SH-SY5Y (cell line): ENCODE data around the gene PCK1.

ENCODE experiments used
- GATA2 ChIP-seq: IDR thresholded peaks from 2 replicates; pipeline ENCODE4 v1.6.1; 2011; ENCODE audit warnings: mild to moderate bottlenecking, low read depth, low read length
- GATA3 ChIP-seq: IDR thresholded peaks from 2 replicates; pipeline ENCODE4 v1.6.1; 2011; ENCODE audit warnings: low read depth, mild to moderate bottlenecking, low read length, moderate library complexity

The PCK1 gene

DNA sequence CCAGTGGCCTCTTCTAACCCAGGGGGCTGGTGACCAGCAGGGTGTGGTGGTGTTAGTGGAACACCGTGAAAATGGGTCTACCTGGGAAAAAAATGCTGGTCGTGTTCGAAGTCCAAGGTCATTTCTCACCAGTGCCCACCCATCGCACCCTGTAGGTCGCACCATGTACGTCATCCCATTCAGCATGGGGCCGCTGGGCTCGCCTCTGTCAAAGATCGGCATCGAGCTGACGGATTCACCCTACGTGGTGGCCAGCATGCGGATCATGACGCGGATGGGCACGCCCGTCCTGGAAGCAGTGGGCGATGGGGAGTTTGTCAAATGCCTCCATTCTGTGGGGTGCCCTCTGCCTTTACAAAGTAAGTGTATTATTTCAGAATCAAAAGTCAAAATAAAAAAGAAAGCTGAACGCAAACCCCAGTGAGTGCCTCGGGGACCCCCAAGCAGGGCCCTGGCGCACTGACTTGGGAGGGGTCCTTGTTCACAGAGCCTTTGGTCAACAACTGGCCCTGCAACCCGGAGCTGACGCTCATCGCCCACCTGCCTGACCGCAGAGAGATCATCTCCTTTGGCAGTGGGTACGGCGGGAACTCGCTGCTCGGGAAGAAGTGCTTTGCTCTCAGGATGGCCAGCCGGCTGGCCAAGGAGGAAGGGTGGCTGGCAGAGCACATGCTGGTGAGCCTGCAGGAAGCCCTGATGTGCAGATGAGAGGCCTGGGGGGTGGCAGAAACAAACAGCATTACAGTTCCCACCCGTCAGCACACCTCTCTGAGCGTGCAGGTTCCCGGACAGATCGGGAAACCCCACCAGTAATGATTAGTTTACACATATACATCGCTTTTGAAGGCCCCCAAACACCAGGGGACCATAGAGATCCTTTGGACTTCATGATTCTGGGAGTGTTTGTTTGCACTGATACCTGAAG is 1.9 kb downstream of the PCK1 start:
- no peak for TF ChIP-seq GATA3
- no peak for TF ChIP-seq GATA2

DNA sequence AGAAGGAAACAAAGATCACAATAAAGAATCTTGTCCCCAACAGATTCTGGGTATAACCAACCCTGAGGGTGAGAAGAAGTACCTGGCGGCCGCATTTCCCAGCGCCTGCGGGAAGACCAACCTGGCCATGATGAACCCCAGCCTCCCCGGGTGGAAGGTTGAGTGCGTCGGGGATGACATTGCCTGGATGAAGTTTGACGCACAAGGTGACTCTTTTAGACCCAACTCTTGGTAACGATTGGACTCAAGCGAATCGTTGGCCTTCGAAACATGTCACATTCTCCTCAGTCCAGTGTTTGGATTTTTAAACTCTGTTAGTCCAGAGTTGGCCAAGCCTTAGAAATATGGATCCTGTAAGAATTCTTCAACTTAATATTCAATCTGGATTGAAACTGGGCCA is 2.6 kb downstream of the PCK1 start:
- TF ChIP-seq GATA2, result no peak
- TF ChIP-seq GATA3, result no peak

DNA sequence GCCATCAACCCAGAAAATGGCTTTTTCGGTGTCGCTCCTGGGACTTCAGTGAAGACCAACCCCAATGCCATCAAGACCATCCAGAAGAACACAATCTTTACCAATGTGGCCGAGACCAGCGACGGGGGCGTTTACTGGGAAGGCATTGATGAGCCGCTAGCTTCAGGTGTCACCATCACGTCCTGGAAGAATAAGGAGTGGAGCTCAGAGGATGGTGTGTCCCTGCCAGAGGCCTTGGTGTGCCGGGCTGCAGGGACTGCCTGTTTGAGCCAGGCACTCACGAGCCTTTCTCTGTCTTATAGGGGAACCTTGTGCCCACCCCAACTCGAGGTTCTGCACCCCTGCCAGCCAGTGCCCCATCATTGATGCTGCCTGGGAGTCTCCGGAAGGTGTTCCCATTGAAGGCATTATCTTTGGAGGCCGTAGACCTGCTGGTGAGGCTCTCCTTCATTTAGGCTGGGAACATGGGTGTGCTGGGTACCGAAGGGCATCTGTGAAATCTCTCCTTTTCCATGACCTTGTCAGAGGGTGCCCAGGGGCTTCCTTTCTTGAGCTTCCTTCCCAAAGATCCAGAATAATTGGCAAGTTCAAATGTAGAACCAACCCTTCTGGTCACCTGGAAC is 3.4 kb downstream of the PCK1 start:
- no peak for TF ChIP-seq GATA2
- no peak for TF ChIP-seq GATA3

DNA sequence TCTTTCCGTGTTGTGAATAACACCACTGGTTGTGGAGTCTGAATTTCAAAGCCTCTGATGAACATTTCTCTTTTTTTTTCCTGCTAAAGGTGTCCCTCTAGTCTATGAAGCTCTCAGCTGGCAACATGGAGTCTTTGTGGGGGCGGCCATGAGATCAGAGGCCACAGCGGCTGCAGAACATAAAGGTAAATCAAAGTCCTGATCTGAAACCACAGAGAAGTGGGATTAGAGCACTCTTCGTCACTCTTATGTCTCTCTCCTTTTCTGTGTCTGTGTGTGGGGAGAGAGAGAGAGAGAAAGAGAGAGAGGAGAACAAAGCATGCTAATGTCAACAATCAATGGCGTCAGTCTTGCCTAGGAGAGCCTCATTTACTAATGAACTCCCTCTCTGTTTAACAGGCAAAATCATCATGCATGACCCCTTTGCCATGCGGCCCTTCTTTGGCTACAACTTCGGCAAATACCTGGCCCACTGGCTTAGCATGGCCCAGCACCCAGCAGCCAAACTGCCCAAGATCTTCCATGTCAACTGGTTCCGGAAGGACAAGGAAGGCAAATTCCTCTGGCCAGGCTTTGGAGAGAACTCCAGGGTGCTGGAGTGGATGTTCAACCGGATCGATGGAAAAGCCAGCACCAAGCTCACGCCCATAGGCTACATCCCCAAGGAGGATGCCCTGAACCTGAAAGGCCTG is 4.2 kb downstream of the PCK1 start:
- no peak for TF ChIP-seq GATA3
- no peak for TF ChIP-seq GATA2

DNA sequence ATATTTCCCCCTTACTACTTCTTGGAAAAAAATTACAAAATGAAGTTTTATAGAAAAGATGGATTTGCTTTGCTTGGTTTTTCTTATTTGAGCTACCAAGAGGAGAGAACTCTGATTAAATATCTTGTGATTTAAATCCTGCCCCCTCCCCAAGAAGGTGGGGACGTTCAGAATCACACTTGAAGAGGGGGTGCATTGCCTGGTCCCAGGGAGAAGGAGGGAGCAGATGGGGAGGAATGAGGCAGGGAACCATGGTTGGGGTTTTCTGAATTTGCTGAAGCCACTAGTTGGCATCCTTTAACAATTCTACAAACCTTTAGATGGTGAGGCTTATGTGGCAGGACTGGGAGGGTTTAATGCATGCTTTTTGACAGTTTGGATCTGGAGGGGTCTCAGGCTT is 5.5 kb downstream of the PCK1 start:
- no peak for TF ChIP-seq GATA2
- TF ChIP-seq GATA3, result no peak

DNA sequence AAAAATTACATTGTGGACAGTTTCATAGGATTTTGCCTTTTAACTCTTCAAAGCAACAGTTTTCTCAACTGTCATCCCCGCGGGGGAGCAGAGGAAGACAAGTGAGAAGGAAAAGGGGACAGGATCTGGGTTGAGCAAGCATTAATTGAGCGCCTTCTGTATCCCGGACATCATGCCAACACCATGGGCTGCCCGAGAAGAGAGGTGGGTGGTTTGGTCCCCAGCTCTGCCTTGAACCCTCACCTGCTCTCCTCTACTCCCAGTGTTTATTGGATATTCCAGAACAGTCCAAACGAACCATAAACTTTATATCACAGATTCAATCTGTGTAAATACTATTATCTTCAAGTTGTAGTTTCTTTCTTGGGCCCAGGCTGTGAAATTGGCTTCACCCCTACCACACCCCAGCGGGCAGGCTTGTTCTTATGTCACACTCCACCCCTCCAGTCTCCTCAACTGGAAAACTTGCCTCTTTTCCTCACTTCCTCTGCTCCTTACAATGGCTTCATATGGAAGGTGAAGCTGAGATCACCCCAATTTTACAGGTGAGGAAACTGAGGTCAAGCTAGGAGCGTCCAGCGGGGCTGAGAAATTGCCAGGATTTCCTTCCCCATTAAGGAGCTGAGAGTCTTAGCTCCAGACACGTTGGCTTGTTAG is 6.0 kb downstream of the PCK1 start:
- TF ChIP-seq GATA3 (no peak), GATA2 (no peak)

DNA sequence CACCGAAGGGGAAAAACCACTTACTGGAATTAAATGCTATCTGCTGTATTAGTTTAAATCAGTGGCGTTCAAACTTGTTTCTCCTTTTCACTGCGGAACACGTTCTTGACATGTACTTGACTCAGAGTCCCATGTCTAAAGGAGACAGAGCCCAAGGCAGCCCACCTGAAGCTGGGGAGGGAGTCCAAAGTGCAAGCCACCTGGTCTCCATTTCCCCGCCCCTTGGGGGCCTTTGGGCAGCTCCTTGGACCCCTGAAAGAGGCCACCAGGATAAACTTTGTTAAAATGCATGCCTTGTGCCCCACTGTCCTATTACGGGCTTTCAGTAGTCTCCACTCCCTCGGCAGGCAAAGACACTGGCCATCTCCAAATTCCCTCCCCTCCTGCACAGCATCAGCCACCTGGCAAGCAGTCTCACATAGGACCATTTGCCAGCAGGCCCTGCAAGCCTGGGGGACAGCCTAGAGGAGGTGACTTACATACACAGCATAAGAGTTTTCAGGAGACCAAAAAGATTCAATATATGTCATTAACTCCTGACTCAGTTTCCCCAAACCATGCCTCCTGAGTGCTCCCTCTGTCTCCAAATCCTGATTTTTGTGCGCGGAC is 6.7 kb downstream of the PCK1 start:
- TF ChIP-seq GATA3 (no peak), GATA2 (no peak)

DNA sequence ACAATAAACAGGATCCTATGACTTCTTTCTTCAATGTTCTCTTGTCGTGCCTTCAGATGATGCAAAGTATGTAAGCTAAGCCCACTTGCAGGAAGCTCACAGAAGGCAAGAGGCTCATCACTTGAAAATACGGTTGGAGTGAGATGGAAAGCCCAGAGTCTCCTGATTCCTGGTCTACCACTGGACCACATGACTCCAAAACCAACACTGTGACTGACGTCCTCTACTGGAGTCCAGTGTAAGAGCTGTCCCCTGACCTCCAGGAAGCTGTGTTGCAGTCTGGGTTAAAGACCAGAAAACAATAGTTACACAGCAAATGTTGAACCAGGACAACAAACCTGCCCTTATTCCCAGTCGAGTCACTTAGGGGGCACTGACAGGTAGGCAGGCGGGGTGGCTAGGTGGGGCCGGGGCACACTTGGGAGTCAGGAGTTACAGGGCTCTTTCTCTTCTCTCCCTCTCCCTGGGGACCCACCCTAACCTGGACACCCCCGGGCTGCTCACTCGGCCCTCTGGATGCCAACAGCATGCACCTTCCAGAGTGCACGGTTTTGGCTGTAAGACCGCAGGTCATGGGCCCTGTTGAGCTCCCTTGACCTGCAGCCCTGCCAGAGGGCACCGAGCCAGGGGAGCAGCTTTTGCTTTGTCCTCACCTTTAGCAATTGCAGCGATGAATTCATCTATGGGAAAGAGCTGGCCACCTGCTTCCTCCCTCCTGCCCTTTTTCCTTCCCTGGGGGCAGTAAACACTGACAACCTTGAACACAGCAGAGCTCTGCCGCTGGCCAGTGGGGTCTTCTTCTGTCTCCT is 7.4 kb downstream of the PCK1 start:
- TF ChIP-seq GATA2 (no peak), GATA3 (no peak)

DNA sequence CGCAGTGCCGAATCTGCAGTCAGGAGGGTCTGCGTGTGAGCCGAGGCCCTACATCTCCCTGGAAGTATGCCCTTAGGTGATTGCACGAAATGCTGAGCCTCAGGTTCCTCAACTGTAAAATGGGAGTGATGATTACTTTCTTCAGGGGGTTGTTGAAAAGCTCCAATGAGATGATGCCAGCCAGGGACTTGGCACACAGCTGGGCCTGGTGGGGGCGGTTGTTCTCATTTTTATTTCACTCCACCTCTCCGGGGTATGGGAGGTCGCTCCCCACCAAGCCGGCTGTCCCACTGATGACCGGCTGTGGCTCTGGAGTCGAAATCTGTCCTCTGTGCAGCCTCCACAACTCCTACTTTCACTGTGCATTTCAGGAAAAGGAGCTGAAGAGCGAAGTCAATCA is 8.1 kb downstream of the PCK1 start:
- TF ChIP-seq GATA2, result no peak
- no peak for TF ChIP-seq GATA3

DNA sequence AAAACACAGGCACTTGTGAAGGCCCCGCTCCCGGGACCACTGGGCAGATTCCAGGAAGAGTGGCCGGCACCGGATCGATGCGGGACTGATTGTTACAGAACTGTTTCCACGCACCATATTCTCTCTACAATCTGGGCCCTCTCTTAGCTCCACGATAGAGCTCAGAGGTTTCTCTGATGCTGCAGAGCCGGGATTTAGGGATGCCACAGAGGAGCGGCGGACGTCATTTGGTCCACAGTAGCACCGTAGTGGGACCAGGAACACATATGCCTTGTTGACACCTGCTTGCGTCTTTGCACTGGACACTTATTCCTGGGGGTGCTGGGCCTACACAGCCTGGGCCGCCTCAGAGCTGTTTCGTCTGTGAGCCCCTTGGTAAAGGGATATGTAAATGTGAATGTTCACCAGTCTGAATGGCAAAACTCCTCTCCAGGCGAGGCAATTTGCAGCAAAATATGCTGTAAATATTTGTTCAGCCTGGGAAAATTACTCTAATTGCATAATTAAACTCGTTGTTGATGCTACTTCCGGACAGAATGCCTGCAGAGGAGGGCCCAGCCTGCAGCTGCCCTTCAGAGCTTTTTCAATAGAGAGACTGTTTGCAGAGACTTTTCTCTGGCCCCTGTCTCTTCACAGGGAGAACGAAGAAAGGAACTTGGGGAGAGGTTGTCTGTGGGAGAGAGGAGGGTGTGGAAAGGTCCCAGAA is 9.4 kb downstream of the PCK1 start:
- TF ChIP-seq GATA3 (no peak), GATA2 (no peak)

DNA sequence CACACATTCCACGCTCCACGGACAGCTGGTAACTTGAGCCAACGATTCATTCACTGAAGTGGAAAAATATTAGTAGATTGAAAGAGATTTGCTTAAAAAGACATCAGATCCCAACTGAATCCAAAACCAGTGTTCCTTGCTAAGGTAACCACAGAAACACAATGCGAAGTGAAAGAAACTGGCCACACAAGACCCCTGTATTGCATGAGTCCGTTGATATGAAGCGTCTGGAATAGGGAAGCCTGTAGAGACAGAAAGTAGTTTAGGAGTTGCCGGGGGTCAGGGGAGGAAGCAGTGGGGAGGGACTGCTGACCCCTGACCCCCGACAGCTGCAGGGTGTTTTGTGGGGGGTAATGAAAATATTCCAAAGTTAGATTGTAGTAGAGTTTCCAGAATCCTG is 10.0 kb downstream of the PCK1 start:
- TF ChIP-seq GATA3, result no peak
- no peak for TF ChIP-seq GATA2

DNA sequence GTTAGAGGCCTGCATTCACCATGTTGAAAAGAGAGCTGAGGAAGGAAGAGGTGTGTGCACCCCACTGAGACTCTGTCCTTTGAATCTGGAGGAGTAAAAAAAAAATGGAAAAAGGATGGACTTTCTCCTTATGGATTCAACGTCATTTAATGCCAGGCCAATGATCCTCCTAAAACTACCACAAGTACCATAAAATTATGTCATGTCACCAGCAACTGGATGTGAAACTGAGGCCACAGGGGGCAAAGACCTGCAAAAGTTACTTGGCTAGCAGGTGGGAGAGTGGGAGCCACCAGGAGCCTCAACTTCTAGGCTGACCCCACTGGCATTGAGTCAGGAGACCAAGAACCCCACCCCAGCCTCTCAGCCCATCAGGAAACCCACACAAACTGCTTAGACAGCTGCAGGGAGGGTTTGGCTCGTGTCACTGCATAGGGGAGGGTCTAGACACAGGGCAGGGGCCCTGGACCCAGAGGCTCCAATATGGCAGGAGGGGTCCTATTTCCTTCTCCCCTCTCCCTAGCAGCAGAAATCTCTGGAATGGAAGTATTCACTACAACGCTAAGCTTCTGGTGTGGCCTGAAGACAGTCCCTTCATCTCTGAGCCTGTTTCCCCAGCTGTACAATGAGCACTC is 11.0 kb downstream of the PCK1 start:
- no peak for TF ChIP-seq GATA2
- TF ChIP-seq GATA3, result no peak
